NCI-H2029 (cell line): ENCODE measurements around the gene FUCA1.
A peak's percentile ranks its signal among the peaks of the same experiment; 100 is the strongest.

Source experiments
- DNase-seq: peaks from one replicate; lab custom pipeline; 2025; lab: John Stamatoyannopoulos, UW

Gene FUCA1

DNA sequence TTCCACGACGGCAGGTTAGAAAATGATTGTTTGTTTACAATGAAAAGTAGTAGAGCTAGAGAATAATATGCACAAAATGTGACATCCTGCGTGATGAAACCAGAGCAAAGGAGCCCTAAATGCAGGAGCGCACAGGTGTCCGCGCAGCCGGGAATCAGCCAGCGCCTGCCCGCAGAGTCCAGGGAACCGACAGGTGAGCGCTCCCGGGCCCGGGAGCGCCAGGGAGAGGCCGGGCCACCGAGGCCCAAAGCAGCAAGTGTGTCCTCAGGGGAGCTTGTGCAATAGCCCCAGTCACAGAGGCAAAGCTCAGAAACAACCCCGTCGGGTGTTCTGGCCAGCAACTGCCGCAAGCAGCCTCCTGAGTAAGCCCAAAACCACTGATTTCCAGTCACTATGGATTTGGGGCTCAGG lies 66.7 kb downstream of the FUCA1 start:
- no peak for DNase-seq

DNA sequence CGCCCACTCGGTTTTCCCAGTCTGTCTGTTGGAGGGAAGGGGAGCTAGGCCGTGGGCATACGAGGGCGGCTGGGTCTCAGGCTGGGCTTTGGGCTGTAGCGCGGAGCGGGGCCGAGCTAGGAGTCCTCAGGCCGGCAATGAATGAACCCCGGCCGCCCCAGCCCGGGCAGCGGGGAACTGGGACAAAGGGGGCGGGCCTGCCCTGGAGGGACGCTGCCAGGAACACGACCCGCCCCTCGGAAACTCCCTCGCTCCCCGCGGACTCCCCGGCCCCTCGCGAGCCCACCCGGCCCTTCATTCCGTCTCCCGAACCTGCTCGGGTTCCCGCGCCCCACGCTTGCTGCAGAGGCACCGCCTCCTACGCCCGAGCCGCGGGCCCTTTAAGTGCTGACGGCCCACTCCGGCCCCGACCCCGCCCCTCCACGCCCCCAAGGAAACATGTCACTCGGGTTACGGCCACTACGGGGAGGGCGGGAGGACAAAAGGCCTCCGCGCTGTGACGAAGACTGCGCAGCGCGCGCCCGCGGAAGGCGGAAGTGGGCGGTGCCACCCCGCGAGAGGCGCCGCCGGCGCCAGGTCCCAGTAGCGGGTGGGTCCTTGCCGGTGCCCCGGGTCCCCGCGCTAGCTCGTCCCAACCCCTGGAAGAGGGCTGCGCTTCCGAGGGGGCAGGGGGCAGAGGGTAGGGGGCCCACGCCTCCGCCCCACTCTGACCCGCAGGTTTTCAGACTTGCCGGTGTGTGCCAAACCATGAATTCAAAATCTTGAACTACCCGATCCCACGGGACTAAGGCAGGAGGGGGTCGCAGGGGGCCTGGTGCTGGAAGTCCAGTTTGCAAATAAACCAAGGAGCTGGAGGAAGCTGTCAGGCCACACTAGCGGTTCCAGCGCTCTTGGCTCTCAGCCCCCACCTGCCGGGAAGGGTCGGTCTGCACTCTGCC lies 67.4 kb downstream of the FUCA1 start, which contains the start of gene GALE:
GALE (minus strand) TSS at position 355 of the 938 bp plus-strand sequence. CDS start 1,747 bp downstream, outside the sequence.
- DNase-seq = peak; percentile 88

DNA sequence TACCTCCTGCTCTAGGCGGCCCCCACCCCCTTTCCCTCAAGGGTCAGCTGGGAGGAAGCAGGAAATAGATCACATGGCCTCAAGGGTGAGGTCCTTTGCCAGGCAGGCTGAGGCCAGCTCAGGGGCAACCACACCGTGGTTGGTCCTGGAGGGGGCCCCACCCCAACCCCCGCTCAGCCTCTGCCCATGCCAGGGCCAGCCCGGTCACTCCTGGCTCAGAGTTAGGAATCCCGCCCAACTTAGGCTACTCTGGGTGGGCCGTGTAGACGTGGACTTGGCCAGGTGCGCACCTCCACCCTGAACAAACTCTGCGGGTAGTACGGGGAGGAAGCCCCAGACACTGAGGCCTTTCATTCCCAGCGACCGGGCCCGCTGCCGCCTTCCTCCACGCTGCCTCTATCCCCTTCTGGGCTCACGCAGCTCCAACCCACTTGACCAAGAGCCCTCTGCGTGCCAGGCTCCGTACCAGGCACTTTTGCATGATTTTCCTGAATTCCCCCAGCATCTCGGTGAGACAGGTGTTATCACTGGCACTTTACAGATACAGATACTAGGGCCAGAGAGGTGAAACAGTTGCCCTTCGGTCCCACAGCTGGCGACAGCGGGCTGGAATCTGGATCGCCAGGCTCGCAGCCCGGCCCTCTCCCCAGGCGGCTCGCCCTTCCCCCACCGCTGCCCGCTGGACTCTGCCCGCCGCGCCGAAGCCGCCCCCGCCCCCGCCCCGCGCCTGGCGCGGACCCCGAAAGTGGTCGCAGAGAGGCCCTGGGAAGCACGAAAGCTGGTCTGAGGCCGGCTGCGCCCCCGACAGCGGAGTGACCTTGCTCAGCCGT lies 68.3 kb downstream of the FUCA1 start:
- peak; percentile 77 for DNase-seq

DNA sequence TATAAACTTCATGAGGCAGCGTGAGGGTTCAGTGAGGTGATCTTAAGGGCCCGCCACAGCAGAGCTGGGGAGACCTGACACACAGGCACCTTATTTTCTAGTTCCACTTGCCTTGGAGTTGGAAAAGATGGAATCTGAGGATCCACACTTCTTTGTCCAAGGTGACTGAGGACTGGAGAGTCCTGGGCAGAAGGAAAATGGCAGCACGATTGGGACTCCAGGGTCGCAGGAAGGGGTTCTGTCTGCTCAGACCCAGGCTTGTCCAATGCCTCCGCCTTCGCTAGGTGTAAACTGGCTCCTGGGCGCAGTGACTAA lies 68.9 kb downstream of the FUCA1 start:
- no peak for DNase-seq

DNA sequence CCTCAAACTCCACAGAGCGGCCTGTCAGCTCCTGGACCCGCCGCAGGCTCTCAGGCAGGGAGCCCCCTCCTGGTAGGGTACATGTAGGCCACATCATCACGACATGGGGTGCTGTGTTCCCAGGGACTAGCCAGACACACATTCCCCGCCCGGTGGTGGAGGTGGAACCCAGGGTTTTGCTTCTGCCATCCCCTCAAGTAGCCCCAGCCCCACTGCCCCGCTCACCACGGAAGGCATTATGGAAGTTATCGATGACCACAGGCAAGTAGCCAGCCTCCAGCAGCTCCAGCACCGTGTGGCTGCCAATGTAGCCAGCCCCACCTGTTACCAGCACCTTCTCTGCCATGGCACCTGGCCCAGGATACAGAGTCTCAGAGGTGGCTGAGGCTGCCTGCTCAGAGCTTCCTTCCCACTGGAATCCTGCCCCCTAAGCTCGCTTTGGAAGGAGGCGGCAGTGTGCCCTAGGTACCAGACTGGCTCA lies 69.4 kb downstream of the FUCA1 start:
- DNase-seq = no peak

DNA sequence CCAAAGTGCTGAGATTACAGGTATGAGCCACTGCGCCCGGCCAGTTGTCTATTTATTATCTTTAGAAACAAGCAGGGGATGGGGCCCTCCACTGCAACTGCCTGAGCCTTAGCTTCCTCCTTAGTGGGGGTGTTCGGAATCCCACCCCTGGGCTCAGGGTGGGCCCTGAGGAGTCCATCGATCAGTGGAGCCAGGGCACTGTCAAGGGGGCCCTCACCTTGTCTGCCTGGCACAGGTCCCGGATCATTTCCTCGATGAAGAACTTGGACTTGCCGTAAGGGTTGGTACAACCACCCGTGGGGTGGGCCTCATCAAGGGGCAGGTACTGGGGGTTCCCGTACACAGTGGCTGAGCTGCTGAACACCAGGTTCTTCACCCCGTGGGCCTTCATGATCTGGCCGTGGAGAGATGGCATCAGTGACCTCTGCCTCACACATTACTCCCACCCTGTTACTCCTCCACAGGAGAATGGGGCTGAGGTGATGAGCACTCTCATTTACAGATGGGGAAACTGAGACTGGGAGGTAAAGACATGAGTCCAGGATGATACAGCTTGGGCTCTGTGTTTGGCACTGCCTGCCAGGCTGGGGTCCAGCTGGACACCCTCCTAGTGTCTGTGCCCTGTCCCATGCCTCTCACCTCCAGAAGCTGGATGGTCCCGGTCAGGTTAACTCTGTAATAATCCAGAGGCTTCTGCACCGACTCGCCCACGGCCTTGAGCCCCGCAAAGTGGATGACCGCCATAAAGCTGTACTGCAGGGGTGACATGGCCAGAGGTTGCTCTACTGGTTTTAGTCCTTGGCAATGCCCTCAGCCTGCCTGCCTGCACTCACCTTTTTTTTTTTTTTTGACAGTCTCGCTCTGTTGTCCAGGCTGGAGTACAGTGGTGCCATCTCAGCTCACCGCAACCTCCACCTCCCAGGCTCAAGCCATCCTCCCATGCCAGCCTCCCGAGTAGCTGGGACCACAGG lies 70.3 kb downstream of the FUCA1 start:
- no peak for DNase-seq

DNA sequence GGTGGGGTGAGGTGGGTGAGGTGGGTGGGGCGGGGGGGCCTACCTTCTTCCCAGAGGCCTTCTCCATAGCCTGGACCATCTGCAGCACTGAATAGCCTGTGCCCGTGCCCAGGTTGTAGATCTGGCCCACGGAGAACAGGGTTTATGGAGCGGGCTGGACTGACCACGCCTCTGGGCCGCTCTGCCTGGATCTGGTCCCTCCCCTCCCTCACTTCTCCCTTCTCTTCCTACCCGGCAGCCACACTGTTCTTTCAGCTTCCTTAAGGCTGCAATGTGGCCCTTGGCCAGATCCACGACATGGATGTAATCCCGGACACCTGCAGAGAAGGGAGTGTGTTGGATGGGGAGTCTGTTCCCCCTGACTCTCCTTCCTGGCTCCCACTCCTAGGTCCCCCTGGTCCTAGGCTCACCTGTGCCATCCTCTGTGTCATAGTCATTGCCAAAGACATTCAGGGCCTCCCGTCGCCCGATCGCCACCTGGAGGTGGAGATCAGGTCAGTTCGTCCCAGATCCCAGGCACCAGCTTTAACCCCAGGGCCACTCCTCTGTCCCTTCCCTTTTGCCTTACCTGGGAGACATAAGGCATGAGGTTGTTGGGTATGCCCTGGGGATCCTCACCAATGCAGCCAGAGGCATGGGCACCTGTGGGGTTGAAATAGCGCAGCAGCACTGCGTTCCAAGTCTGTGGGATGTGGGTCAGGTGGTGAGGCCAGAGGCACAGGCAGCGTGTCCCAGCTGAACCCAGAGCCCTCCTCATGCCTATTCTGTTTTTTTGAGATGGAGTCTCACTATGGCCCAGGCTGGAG lies 71.4 kb downstream of the FUCA1 start:
- no peak for DNase-seq

DNA sequence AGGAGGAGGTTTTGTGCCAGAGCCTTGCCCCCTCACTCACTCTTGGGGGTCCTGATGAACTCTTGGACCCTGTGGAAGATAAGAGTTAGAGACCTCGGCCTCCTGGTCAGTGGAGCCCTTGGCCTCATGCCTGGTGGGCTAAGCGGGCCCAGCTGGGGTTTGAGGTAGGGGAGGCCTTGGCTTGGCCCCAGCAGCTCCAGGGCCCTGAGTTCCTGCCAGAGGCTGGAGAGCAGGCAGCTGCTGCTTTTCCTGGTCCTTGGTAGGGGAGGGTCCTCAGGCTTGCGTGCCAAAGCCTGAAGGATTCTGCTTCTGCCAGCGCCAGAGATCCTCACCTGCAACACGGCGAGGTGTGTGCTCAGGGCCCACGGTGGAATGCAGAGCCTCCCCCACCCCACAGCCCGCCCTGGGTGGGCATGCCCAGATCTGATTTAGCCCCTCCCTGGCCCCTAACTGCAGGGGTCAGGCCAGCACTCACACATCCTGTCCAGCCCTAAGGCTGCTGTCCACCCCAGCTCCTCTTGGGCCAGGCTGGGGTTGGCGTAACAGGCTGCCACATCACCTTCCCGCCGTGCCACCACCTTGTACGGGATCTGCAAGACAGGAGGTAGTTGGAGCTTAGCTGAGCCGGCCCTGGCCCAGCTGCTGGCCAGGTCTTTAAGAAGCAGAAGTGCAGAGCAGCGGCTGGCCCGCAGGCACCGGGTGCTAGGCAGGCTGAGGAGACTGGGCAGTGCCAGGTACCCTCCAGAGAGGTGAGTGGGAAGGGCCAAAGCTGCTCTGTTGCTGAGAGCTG lies 72.2 kb downstream of the FUCA1 start:
- no peak for DNase-seq
